Breast epithelium (tissue), 4 donors: ENCODE data around the gene CNTNAP2. TPM values are rescaled to one million over a fixed set of nuclear protein-coding genes. Genes with fewer than 3 reads are reported as not detected.

Experiments used
- DNase-seq, 2 donors: peaks; one replicate each; pipeline ENCODE4 v3.0.0-alpha.2; 2019; ENCODE audit warnings: low spot score in 2 of 2
- H3K27ac ChIP-seq, 2 donors: fragments of 200-600 bp; sonication (generic) in 1 of 2; one replicate each; pipeline ENCODE4 v1.5.1; 2016 to 2019; ENCODE audit warnings: mild to moderate bottlenecking in 1 of 2
- H3K27me3 ChIP-seq, 2 donors: fragments of 200-600 bp; sonication (generic) in 1 of 2; one replicate each; pipeline versions ENCODE4 v1.5.1 to v1.6.0; 2017 to 2019; ENCODE audit warnings: control low read depth in 1 of 2, mild to moderate bottlenecking in 1 of 2
- H3K36me3 ChIP-seq: fragments of 200-600 bp; one replicate; pipeline ENCODE4 v1.5.1; 2019
- H3K4me1 ChIP-seq, 2 donors: fragments of 200-600 bp; sonication (generic); one replicate each; pipeline ENCODE4 v1.5.1; 2016 to 2019; ENCODE audit warnings: control low read depth in 1 of 2
- H3K4me3 ChIP-seq, 3 donors: fragments of 200-600 bp; sonication (generic); 1 replicate in 2 of 3; 2 replicates in 1 of 3; pipeline ENCODE4 v1.5.1; 2016 to 2019; ENCODE audit warnings: mild to moderate bottlenecking in 3 of 3, moderate library complexity in 2 of 3
- H3K9me3 ChIP-seq, 2 donors: fragments of 200-600 bp; sonication (generic) in 1 of 2; one replicate each; pipeline ENCODE4 v1.5.1; 2016 to 2019; ENCODE audit warnings: control low read depth in 1 of 2
- POLR2A ChIP-seq: fragments of 450-650 bp; IDR thresholded peaks from one replicate; pipeline ENCODE4 v1.6.1; 2016; ENCODE audit warnings: antibody characterized with exemption, mild to moderate bottlenecking, moderate library complexity
- POLR2AphosphoS5 ChIP-seq, 3 donors: sonication (generic); formaldehyde crosslinking; IDR thresholded peaks; one replicate each; pipeline ENCODE4 v1.6.1; 2017; ENCODE audit warnings: antibody characterized with exemption in 3 of 3
- intact Hi-C: fragments of 100-400 bp; cut with DNase I; formaldehyde crosslinking; loops from one replicate; pipeline ENCODE4 v1.15.1; 2023; ENCODE audit warnings: low total_unique reads
- total RNA-seq, 3 donors: library from RNA; depleted of rRNA; stranded (reverse); fragments of >200 nt; gene quantifications; one replicate each; pipeline ENCODE4 v1.1.0, GENCODE V29; 2016
- TF ChIP-seq, protein P1 (sequence below), 3 donors: fragments of 450-650 bp; IDR thresholded peaks; one replicate each; pipeline ENCODE4 v1.5.1; 2016 to 2017; ENCODE audit warnings: antibody characterized with exemption in 3 of 3, mild to moderate bottlenecking in 3 of 3, moderate library complexity in 3 of 3

Gene CNTNAP2
- total RNA-seq, 3 donors from 2014 or later = 0.29 to 0.66 TPM; not detected in 1

DNA sequence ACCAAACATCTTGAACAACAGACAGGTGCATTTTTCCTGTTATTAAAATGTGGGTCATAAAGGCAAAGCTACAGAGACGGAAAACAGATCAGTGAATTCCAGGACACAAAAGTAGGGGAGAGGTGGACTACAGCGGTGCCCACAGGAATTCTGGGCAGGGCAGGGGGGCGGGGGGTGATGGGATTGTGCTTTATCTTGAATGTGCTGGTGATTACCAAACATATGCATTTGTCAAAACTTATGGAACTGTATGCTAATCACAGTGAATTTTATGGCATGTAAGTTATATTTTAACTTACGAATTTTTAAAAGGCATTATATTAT lies 519.4 kb downstream of the CNTNAP2 start:
- TF ChIP-seq POLR2AphosphoS5 (IDR thresholded peaks at IDR 0.05) (no peak), POLR2A (no peak)
- TF ChIP-seq, protein P1, sequence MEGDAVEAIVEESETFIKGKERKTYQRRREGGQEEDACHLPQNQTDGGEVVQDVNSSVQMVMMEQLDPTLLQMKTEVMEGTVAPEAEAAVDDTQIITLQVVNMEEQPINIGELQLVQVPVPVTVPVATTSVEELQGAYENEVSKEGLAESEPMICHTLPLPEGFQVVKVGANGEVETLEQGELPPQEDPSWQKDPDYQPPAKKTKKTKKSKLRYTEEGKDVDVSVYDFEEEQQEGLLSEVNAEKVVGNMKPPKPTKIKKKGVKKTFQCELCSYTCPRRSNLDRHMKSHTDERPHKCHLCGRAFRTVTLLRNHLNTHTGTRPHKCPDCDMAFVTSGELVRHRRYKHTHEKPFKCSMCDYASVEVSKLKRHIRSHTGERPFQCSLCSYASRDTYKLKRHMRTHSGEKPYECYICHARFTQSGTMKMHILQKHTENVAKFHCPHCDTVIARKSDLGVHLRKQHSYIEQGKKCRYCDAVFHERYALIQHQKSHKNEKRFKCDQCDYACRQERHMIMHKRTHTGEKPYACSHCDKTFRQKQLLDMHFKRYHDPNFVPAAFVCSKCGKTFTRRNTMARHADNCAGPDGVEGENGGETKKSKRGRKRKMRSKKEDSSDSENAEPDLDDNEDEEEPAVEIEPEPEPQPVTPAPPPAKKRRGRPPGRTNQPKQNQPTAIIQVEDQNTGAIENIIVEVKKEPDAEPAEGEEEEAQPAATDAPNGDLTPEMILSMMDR (IDR thresholded peaks at IDR 0.05) = no peak
- intact Hi-C loops = no loop called here
- Histone ChIP-seq H3K4me1 (no peaks in the 10 kb centered on the region), H3K36me3 (no peaks in the 10 kb centered on the region), H3K27me3 (no peaks in the 10 kb centered on the region), H3K27ac (no peak overlapping the region), H3K4me3 (no peak overlapping the region), H3K9me3 (no peaks in the 10 kb centered on the region)
- no peak for DNase-seq

DNA sequence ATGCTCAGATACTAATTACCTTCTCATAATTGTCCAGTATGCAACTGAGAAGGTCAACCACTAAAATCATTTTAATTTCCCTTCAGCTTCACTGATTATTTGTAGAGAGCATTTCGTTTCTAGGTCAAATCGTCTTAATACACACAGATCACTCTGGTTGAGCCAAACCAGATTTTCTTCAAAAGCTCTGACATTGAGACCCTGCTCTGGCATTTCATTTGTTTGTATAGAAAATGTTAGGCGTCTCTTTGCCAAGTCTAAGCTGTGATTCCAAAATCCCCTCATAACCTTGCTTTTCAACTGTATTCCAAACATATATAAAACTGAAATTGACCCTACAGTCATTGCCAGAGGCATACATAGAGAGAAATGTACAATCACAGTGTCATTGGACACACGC lies 520.0 kb downstream of the CNTNAP2 start:
- Histone ChIP-seq H3K9me3 (no peaks in the 10 kb centered on the region), H3K36me3 (no peaks in the 10 kb centered on the region), H3K4me1 (no peaks in the 10 kb centered on the region), H3K27ac (no peak overlapping the region), H3K4me3 (no peak overlapping the region), H3K27me3 (no peaks in the 10 kb centered on the region)
- TF ChIP-seq, protein P1 (IDR thresholded peaks at IDR 0.05) = no peak
- TF ChIP-seq POLR2A (no peak), POLR2AphosphoS5 (IDR thresholded peaks at IDR 0.05) (no peak)
- intact Hi-C loops = no loop called here
- DNase-seq = no peak

- intact Hi-C loops = no loop called here
- H3K4me1 ChIP-seq = no peaks in the 10 kb centered on the region
- no peak for TF ChIP-seq POLR2AphosphoS5 (IDR thresholded peaks at IDR 0.05)
- no peak for TF ChIP-seq POLR2A
- TF ChIP-seq, protein P1 (IDR thresholded peaks at IDR 0.05) = no peak
- no peak overlapping the region for H3K4me3 ChIP-seq
- no peaks in the 10 kb centered on the region for H3K36me3 ChIP-seq
- no peak overlapping the region for H3K27ac ChIP-seq
- DNase-seq = no peak
- H3K9me3 ChIP-seq = no peaks in the 10 kb centered on the region
- H3K27me3 ChIP-seq = no peaks in the 10 kb centered on the region
Observed at GRCh38 chr7:146639291-146639690, 522.7 kb downstream of the CNTNAP2 start.

DNA sequence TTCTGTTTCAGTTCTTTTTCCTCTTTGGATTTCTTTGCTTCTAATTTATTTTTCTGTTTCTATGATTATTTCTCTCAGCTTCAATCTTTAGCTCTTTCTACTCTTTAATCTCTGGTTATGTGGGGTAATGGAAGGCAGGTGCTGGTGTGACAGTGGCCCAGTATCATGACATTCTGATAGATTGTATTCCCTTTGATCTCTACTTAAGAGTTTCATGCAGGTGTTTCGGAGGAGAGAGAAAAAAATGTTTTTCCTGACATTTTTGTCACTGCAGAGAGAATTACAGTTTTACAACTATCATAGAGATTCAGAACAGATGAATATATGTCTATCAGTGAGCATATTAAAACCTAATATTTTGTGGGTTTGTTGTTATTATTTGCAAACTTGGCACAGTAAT lies 524.9 kb downstream of the CNTNAP2 start:
- intact Hi-C loops = no loop called here
- no peak overlapping the region for H3K27ac ChIP-seq
- TF ChIP-seq, protein P1 (IDR thresholded peaks at IDR 0.05) = no peak
- TF ChIP-seq POLR2AphosphoS5 (IDR thresholded peaks at IDR 0.05) = no peak
- no peak for TF ChIP-seq POLR2A
- H3K27me3 ChIP-seq = no peaks in the 10 kb centered on the region
- H3K36me3 ChIP-seq = no peaks in the 10 kb centered on the region
- DNase-seq = no peak
- no peaks in the 10 kb centered on the region for H3K9me3 ChIP-seq
- H3K4me1 ChIP-seq = no peaks in the 10 kb centered on the region
- no peak overlapping the region for H3K4me3 ChIP-seq

- Histone ChIP-seq H3K27ac (no peak overlapping the region), H3K9me3 (no peaks in the 10 kb centered on the region), H3K36me3 (no peaks in the 10 kb centered on the region), H3K27me3 (no peaks in the 10 kb centered on the region), H3K4me1 (no peaks in the 10 kb centered on the region), H3K4me3 (no peak overlapping the region)
- TF ChIP-seq POLR2AphosphoS5 (IDR thresholded peaks at IDR 0.05) (no peak), POLR2A (no peak)
- TF ChIP-seq, protein P1 (IDR thresholded peaks at IDR 0.05) = no peak
- DNase-seq = no peak
- intact Hi-C loops = no loop called here
Observed at GRCh38 chr7:146645383-146645976, 528.9 kb downstream of the CNTNAP2 start.
